Fibroblast of mammary gland (primary cell): ENCODE measurements around the gene SORCS2.
A peak's percentile ranks its signal among the peaks of the same experiment; 100 is the strongest.

Experiments
- DNase-seq: peaks from one replicate; pipeline ENCODE4 v3.0.0-alpha.2; 2010; ENCODE audit warnings: low read depth
- H3K4me3 ChIP-seq: 2 replicates; pipeline ENCODE4 v1.5.1; 2011; ENCODE audit warnings: low read depth, mild to moderate bottlenecking, low read length, moderate library complexity; ENCODE audit not compliant: control insufficient read depth
- CTCF ChIP-seq: conservative IDR thresholded peaks from 2 replicates; pipeline ENCODE4 v1.5.1; 2011; ENCODE audit warnings: low read depth, low read length, inconsistent platforms; ENCODE audit not compliant: control insufficient read depth, insufficient read depth

SORCS2 gene

GRCh38 chr4:7627251-7628250 lies 435.2 kb downstream of the SORCS2 start:
- H3K4me3 ChIP-seq = no peak overlapping the region
- no peak for DNase-seq
- no peak for TF ChIP-seq CTCF

DNA sequence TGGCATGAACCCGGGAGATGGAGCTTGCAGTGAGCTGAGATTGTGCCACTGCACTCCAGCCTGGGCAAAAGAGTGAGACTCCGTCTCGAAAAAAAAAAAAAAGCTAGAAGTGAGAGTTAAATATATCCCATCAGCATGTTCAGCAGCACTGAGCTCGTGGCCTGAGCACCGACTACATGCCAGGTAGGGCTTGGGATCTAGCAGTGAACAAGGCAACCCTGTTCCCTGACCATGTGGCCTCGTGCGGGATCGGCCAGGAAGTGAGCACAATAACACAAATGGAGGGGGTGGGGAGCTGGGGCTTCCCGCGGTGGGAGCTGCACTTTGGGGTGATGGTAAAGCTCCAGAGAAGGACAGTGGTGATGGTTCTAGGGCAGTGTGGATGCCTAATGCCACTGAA lies 436.1 kb downstream of the SORCS2 start:
- no peak overlapping the region for H3K4me3 ChIP-seq
- no peak for DNase-seq
- no peak for TF ChIP-seq CTCF

- no peak overlapping the region for H3K4me3 ChIP-seq
- DNase-seq = no peak
- TF ChIP-seq CTCF = no peak
Measured at GRCh38 chr4:7629501-7630254, 437.3 kb downstream of the SORCS2 start.

GRCh38 chr4:7630568-7631287 lies 438.4 kb downstream of the SORCS2 start:
- DNase-seq = peak; percentile 93
- peak overlapping the region; percentile 17 for H3K4me3 ChIP-seq

DNA sequence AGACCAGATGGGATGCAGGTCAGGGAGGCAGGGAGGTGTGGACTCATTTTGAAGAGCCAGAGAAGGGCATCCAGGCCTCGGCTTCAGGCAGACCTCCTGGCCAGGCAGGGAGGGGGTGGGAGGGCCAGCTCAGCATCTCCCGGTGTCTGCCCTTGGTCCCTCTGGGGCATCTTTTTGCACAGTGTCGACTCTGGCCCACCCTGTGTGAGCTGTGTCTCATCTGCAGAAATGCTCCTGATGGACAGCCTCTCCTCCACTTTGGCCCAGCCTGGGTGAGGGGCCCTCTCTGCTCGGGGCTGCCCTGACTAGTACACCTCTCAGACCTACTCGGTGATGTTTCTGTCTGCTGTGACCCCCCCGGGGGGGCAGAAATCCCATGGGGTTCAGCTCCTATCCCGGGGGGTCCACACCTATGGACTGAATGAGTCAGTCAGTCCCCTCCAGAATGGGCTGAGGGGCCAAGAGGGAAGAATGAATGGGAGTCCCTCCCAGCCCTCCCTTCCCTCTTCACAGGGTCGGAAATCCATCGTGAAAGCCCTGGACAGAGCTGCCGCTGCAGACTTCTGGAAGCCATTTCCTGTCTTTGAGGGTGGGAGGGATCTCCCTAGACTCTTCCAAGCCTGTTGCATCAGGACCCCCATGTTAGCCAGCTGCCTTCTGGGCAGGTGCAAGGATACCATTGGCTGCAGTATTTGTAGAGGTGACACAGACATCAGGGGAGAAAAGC lies 439.1 kb downstream of the SORCS2 start:
- DNase-seq = no peak
- H3K4me3 ChIP-seq = no peak overlapping the region
- TF ChIP-seq CTCF = no peak

More at GRCh38 chr4:7630568-7631287, 438.4 kb downstream of the SORCS2 start:
- no peak for TF ChIP-seq CTCF

DNA sequence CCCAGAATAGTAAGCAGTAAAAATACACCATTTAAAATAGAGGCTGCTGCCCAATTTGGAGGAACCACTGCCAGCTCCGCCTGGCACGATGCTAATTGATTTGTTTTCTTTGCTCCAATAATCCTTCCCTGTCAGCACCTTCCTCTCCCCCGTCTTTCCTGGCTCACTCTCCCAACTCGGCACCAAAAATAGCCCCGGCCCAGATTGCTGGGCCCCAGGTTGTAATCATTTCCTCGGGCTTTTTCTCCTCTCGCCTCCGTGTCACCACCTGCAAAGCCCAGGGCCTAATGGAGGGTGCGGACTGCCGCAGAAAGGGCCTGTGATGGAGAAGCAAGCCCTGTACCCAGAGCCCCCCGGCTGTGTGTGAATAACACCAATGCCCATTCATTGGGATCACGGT lies 440.0 kb downstream of the SORCS2 start:
- no peak for DNase-seq
- no peak overlapping the region for H3K4me3 ChIP-seq
- TF ChIP-seq CTCF = no peak
